CD4-positive, alpha-beta T cell treated with Interleukin-6 at 100 ng/mL for 8 hours (primary cell): ENCODE measurements around the gene CDO1.

Experiments
- DNase-seq: peaks from one replicate; pipeline ENCODE4 v3.0.0-alpha.2; 2020; ENCODE audit warnings: mixed read lengths, low spot score

The CDO1 gene

GRCh38 chr5:115785381-115786065 is 30.9 kb downstream of the CDO1 start:
- no peak for DNase-seq

GRCh38 chr5:115778417-115778816 is 38.0 kb downstream of the CDO1 start:
- no peak for DNase-seq

- DNase-seq, result no peak
Observed at GRCh38 chr5:115776989-115777388, 39.5 kb downstream of the CDO1 start.

- no peak for DNase-seq
Observed at GRCh38 chr5:115775999-115776398, 40.5 kb downstream of the CDO1 start.

- no peak for DNase-seq
Observed at GRCh38 chr5:115774684-115775083, 41.8 kb downstream of the CDO1 start.

GRCh38 chr5:115772731-115773475 is 43.6 kb downstream of the CDO1 start:
- no peak for DNase-seq

GRCh38 chr5:115770466-115770865 is 46.0 kb downstream of the CDO1 start:
- DNase-seq, result no peak

- no peak for DNase-seq
Observed at GRCh38 chr5:115767424-115767823, 49.0 kb downstream of the CDO1 start.

GRCh38 chr5:115766608-115767007 is 49.9 kb downstream of the CDO1 start:
- DNase-seq, result no peak

- DNase-seq, result no peak
Observed at GRCh38 chr5:115758356-115758755, 58.1 kb downstream of the CDO1 start.

- DNase-seq, result no peak
Observed at GRCh38 chr5:115755675-115756074, 60.8 kb downstream of the CDO1 start.
